Activated T-cell treated with anti-CD3 and anti-CD28 coated beads, Interleukin-2, amount 50 U/mL, for 48 hours (primary cell): ENCODE measurements around the gene RALY.
A peak's percentile ranks its signal among the peaks of the same experiment; 100 is the strongest.

Source experiments
- DNase-seq, 2 experiments: peaks; one replicate each; pipeline ENCODE4 v3.0.0-alpha.2; 2020

RALY gene

GRCh38 chr20:33990075-33990474 lies 3.6 kb upstream of the RALY start:
- no peak for DNase-seq

GRCh38 chr20:33991502-33991901 lies 2.2 kb upstream of the RALY start:
- DNase-seq = no peak

- no peak for DNase-seq
Measured at GRCh38 chr20:33992145-33992922, 1.4 kb upstream of the RALY start.

GRCh38 chr20:33992923-33993575 lies 662 bp upstream of the RALY start:
- peak; percentile 99 to 100 for DNase-seq

GRCh38 chr20:33994222-33994913 lies 657 bp downstream of the RALY start:
- DNase-seq = peak; percentile 86 to 89

GRCh38 chr20:33995053-33995831 lies 1.5 kb downstream of the RALY start:
- no peak for DNase-seq

- no peak for DNase-seq
Measured at GRCh38 chr20:33999025-33999649, 5.4 kb downstream of the RALY start.

GRCh38 chr20:34001378-34001777 lies 7.7 kb downstream of the RALY start:
- DNase-seq = no peak

GRCh38 chr20:34004227-34004626 lies 10.5 kb downstream of the RALY start:
- no peak for DNase-seq

GRCh38 chr20:34004790-34005457 lies 11.2 kb downstream of the RALY start:
- no peak for DNase-seq

GRCh38 chr20:34006619-34007018 lies 12.9 kb downstream of the RALY start:
- no peak for DNase-seq

- no peak for DNase-seq
Measured at GRCh38 chr20:34008477-34008876, 14.8 kb downstream of the RALY start.

- no peak for DNase-seq
Measured at GRCh38 chr20:34010405-34010931, 16.8 kb downstream of the RALY start.

GRCh38 chr20:34011275-34011674 lies 17.6 kb downstream of the RALY start:
- DNase-seq = no peak

GRCh38 chr20:34012330-34012729 lies 18.6 kb downstream of the RALY start:
- DNase-seq = no peak

GRCh38 chr20:34012735-34013134 lies 19.0 kb downstream of the RALY start:
- DNase-seq = no peak

GRCh38 chr20:34013554-34013953 lies 19.8 kb downstream of the RALY start:
- no peak for DNase-seq

- no peak for DNase-seq
Measured at GRCh38 chr20:34014878-34015277, 21.2 kb downstream of the RALY start.

GRCh38 chr20:34015401-34016335 lies 22.0 kb downstream of the RALY start:
- no peak for DNase-seq

GRCh38 chr20:34016736-34017135 lies 23.0 kb downstream of the RALY start:
- no peak for DNase-seq

- no peak for DNase-seq
Measured at GRCh38 chr20:34017610-34018009, 23.9 kb downstream of the RALY start.
